IMR-90 (cell line): Measurements from ENCODE around the gene PRR13. TPM values are rescaled to one million over a fixed set of nuclear protein-coding genes. Genes with fewer than 3 reads are reported as not detected.
"Not testable (repeated sequence)": the region's sequence is repeated elsewhere in the genome, so short reads cannot be mapped to it uniquely, and the experiment has no call there.

ENCODE experiments used
- ATAC-seq: fragments of 200-7000 bp; cut with Tn5 transposase; 2 replicates; pipeline ENCODE4 v1.9.1; 2020; ENCODE audit warnings: low read depth, mild to moderate bottlenecking, moderate library complexity
- BruUV-seq: library from RNA; stranded (reverse); fragments of 400-500 nt; replicated peaks from 2 replicates; lab custom pipeline; 2021; lab: Mats Ljungman, UMichigan
- CTCF ChIA-PET: fragments of 300-600 bp; formaldehyde crosslinking; extraction: SDS; loops from one replicate; lab custom pipeline; 2021; ENCODE audit warnings: antibody characterized with exemption; lab: Yijun Ruan, JAX
- POLR2A ChIA-PET: fragments of 300-600 bp; sonication (Branson Sonifier 250); formaldehyde crosslinking; loops from one replicate; lab custom pipeline; 2022; ENCODE audit warnings: antibody characterized with exemption; ENCODE audit not compliant: unreplicated experiment; lab: Charles Lee
- DNase-seq: peaks from one replicate; pipeline ENCODE4 v3.0.0; 2013
- H2AFZ ChIP-seq: replicated peaks from 2 replicates; pipeline ENCODE3; 2013; ENCODE audit warnings: low read length, mild to moderate bottlenecking; ENCODE audit not compliant: poor library complexity
- H2AK5ac ChIP-seq: 2 replicates; pipeline ENCODE4 v1.6.1; 2013; ENCODE audit warnings: low read depth, low read length, inconsistent platforms
- H2AK9ac ChIP-seq: replicated peaks from 2 replicates; pipeline ENCODE3; 2013; ENCODE audit warnings: mild to moderate bottlenecking, low read depth, low read length, moderate library complexity; ENCODE audit not compliant: poor library complexity
- H2BK120ac ChIP-seq: 2 replicates; pipeline ENCODE4 v1.6.1; 2013; ENCODE audit warnings: low read depth, low read length, inconsistent platforms
- H2BK15ac ChIP-seq: 3 replicates; pipeline ENCODE4 v1.6.1; 2013; ENCODE audit warnings: low read depth, low read length, inconsistent platforms
- H2BK20ac ChIP-seq: 2 replicates; pipeline ENCODE4 v1.6.1; 2013; ENCODE audit warnings: low read depth, mild to moderate bottlenecking, inconsistent platforms, low read length, moderate library complexity
- H2BK5ac ChIP-seq: 2 replicates; pipeline ENCODE4 v1.6.1; 2013; ENCODE audit warnings: mild to moderate bottlenecking, low read depth, low read length, inconsistent platforms; ENCODE audit not compliant: poor library complexity, severe bottlenecking
- H3K14ac ChIP-seq: replicated peaks from 2 replicates; pipeline ENCODE4 v1.6.1; 2013; ENCODE audit warnings: low read depth, low read length, inconsistent platforms
- H3K18ac ChIP-seq: 2 replicates; pipeline ENCODE4 v1.6.1; 2013; ENCODE audit warnings: low read depth, low read length, control low read depth
- H3K23ac ChIP-seq: 2 replicates; pipeline ENCODE4 v1.6.1; 2013; ENCODE audit warnings: low read depth, low read length, inconsistent platforms
- H3K27ac ChIP-seq: 2 replicates; pipeline ENCODE4 v1.5.1; 2013; ENCODE audit warnings: mild to moderate bottlenecking, control low read depth, low read length; ENCODE audit not compliant: insufficient read depth
- H3K27me3 ChIP-seq: 2 replicates; pipeline ENCODE4 v1.6.1; 2013; ENCODE audit warnings: low read length; ENCODE audit not compliant: control insufficient read depth, insufficient read depth
- H3K36me3 ChIP-seq: 2 replicates; pipeline ENCODE4 v1.6.1; 2013; ENCODE audit warnings: low read length, mixed read lengths; ENCODE audit not compliant: control insufficient read depth, insufficient read depth
- H3K4ac ChIP-seq: 2 replicates; pipeline ENCODE4 v1.6.1; 2013; ENCODE audit warnings: low read depth, low read length, inconsistent platforms
- H3K4me1 ChIP-seq: 2 replicates; pipeline ENCODE4 v1.6.1; 2013; ENCODE audit warnings: low read length, mixed read lengths; ENCODE audit not compliant: control insufficient read depth, insufficient read depth
- H3K4me2 ChIP-seq: 2 replicates; pipeline ENCODE4 v1.6.1; 2013; ENCODE audit warnings: low read depth, mild to moderate bottlenecking, control low read depth, low read length, moderate library complexity
- H3K4me3 ChIP-seq: 2 replicates; pipeline ENCODE4 v1.5.1; 2013; ENCODE audit warnings: low read depth, mild to moderate bottlenecking, control low read depth, low read length, moderate library complexity; ENCODE audit not compliant: insufficient read depth
- H3K56ac ChIP-seq: 2 replicates; pipeline ENCODE4 v1.6.1; 2013; ENCODE audit warnings: low read length, inconsistent platforms; ENCODE audit not compliant: insufficient read depth; ENCODE audit errors: extremely low read depth
- H3K79me1 ChIP-seq, 2 experiments: 2 replicates each; pipeline ENCODE4 v1.6.1; 2013; ENCODE audit warnings: low read length in 2 of 2, inconsistent platforms in 1 of 2, low read depth in 1 of 2
- H3K9ac ChIP-seq: 2 replicates; pipeline ENCODE4 v1.6.1; 2013; ENCODE audit warnings: low read depth, low read length, control low read depth
- H3K9me1 ChIP-seq: 2 replicates; pipeline ENCODE4 v1.6.1; 2013; ENCODE audit warnings: low read length, inconsistent platforms; ENCODE audit not compliant: insufficient read depth
- H3K9me3 ChIP-seq: 2 replicates; pipeline ENCODE4 v1.6.1; 2013; ENCODE audit warnings: low read length; ENCODE audit not compliant: control insufficient read depth, insufficient read depth
- H4K20me1 ChIP-seq: 2 replicates; pipeline ENCODE4 v1.6.1; 2013; ENCODE audit warnings: low read length, inconsistent platforms; ENCODE audit not compliant: insufficient read depth
- H4K5ac ChIP-seq: 2 replicates; pipeline ENCODE4 v1.6.1; 2013; ENCODE audit warnings: mild to moderate bottlenecking, low read depth, low read length, control low read depth
- H4K8ac ChIP-seq, 2 experiments: 2 replicates each; pipeline ENCODE4 v1.6.1; 2013; ENCODE audit warnings: low read depth in 2 of 2, low read length in 2 of 2, control low read depth in 1 of 2, inconsistent platforms in 1 of 2
- H4K91ac ChIP-seq: 2 replicates; pipeline ENCODE4 v1.6.1; 2013; ENCODE audit warnings: low read depth, low read length, inconsistent platforms; ENCODE audit not compliant: insufficient read depth
- WGBS, 2 experiments: methylation state at CpG; one replicate each; pipeline versions ENCODE4 v1.1.5 to v1.1.7; 2013; ENCODE audit warnings: missing lambda C conversion rate in 2 of 2; ENCODE audit not compliant: insufficient read length in 1 of 2; ENCODE audit errors: extremely low coverage in 2 of 2; 5-methylcytosine and 5-hydroxymethylcytosine counted together
- dilution Hi-C: fragments of 300-500 bp; cut with HindIII; formaldehyde crosslinking; loops from one replicate; pipeline ENCODE4 v1.14.3; 2018; ENCODE audit warnings: low sequenced_read_pairs; ENCODE audit not compliant: unreplicated experiment
- in situ Hi-C: fragments of 300-500 bp; cut with MboI; formaldehyde crosslinking; loops from 3 replicates; pipeline ENCODE4 v1.14.3; 2019; ENCODE audit warnings: low sequenced_read_pairs, inconsistent platforms, mixed read lengths
- intact Hi-C: fragments of 100-400 bp; cut with micrococcal nuclease; formaldehyde crosslinking; loops from 2 replicates; pipeline ENCODE4 v1.10.0; 2022
- polyA plus RNA-seq, 3 experiments: library from polyadenylated mRNA; depleted of rRNA; stranded (reverse); fragments of >200 nt; gene quantifications; 2 replicates each; pipeline ENCODE4 v1.2.3, GENCODE V29; 2012; ENCODE audit warnings: low replicate concordance in 1 of 3
- total RNA-seq: library from RNA; depleted of rRNA; stranded (reverse); fragments of >200 nt; gene quantifications from 2 replicates; pipeline ENCODE4 v1.2.3, GENCODE V29; 2012

The PRR13 gene
- total and polyA plus RNA-seq, 2 of the 4 experiments (the other 2 are of a cell fraction) = 25.5 to 114 TPM

GRCh38 chr12:53415752-53416389, 25.7 kb upstream of the PRR13 start:
- BruUV-seq, H3K23ac ChIP-seq, H2BK15ac ChIP-seq, H3K56ac ChIP-seq, H4K5ac ChIP-seq, H2BK20ac ChIP-seq, H4K20me1 ChIP-seq, H2BK120ac ChIP-seq, H3K4me3 ChIP-seq, CTCF ChIA-PET, H3K9me3 ChIP-seq, DNase-seq, dilution Hi-C loops, H3K9me1 ChIP-seq, H3K4me2 ChIP-seq, H2BK5ac ChIP-seq, H3K4me1 ChIP-seq, H4K91ac ChIP-seq, H3K18ac ChIP-seq, H2AK5ac ChIP-seq, H3K4ac ChIP-seq, H2AK9ac ChIP-seq, H3K27me3 ChIP-seq, H2AFZ ChIP-seq, H3K27ac ChIP-seq, H3K14ac ChIP-seq, POLR2A ChIA-PET, H3K9ac ChIP-seq, H4K8ac ChIP-seq: not testable (repeated sequence)
- in situ Hi-C loops = loop anchor here (5.0 kb wide), 1 partner anchor 59 kb away; no protein-coding TSS in a partner anchor
- no CpG with 5 or more reads among the region's 2 CpGs for WGBS, 2 experiments
- Histone ChIP-seq H3K36me3 (peaks cover 15% of the 10 kb centered on the region), H3K79me1 (peaks cover 6 to 13% of the 10 kb centered on the region in 2 experiments; a peak in 3 of 4 replicates)
- ATAC-seq = peak; percentile 8; the same call in 1 of the 2 replicates
- intact Hi-C loops = loop anchor here (2.0 kb wide), 1 partner anchor 55 kb away; no protein-coding TSS in a partner anchor

- H2AK9ac ChIP-seq, H3K9me3 ChIP-seq, H2BK5ac ChIP-seq, dilution Hi-C loops, H2BK15ac ChIP-seq, H4K91ac ChIP-seq, H3K4ac ChIP-seq, H3K9ac ChIP-seq, H3K79me1 ChIP-seq, H3K18ac ChIP-seq, H4K8ac ChIP-seq, DNase-seq, H2BK20ac ChIP-seq, H3K4me2 ChIP-seq, intact Hi-C loops, H3K9me1 ChIP-seq, H3K27ac ChIP-seq, H2AFZ ChIP-seq, ATAC-seq, H3K27me3 ChIP-seq, POLR2A ChIA-PET, H3K4me3 ChIP-seq, H4K20me1 ChIP-seq, H3K14ac ChIP-seq, H2AK5ac ChIP-seq, BruUV-seq, H4K5ac ChIP-seq, H3K36me3 ChIP-seq, H2BK120ac ChIP-seq, H3K56ac ChIP-seq, H3K23ac ChIP-seq: not testable (repeated sequence)
- H3K4me1 ChIP-seq = peaks cover 10% of the 10 kb centered on the region
- no CpG with 5 or more reads among the region's 9 CpGs for WGBS, 2 experiments
- in situ Hi-C loops = loop anchor here (5.0 kb wide), 1 partner anchor 60 kb away; no protein-coding TSS in a partner anchor
- CTCF ChIA-PET = interaction anchor here (0.7 kb wide), 1 partner anchor 249 kb away, joined by 4 read pairs; no protein-coding TSS in a partner anchor
Measured at GRCh38 chr12:53417291-53417816, 24.2 kb upstream of the PRR13 start.
